ENCODE measurements around the gene NARS2. TPM values are rescaled to one million over a fixed set of nuclear protein-coding genes. Genes with fewer than 3 reads are reported as not detected.

NARS2 gene
- total and polyA plus RNA-seq, 10 of the 15 experiments (the other 5 are each of a cell fraction or from before 2014, with no cell fraction given): 22.2 to 45.3 (median 36.3) TPM

GRCh38 chr11:78574386-78575381 is at the start of gene NARS2 (continued):
- TF ChIP-seq ZNF687 (IDR thresholded peaks at IDR 0.05) (peak; percentile 89), CREM (IDR thresholded peaks at IDR 0.05; ENCODE audit: low read depth) (peak; percentile 93), HCFC1 (IDR thresholded peaks at IDR 0.05; ENCODE audit: low read length) (peak; percentile 47; the same call in 1 of the 2 replicates), POLR2AphosphoS2 (IDR thresholded peaks at IDR 0.05; ENCODE audit: low read depth, low read length) (peak; percentile 78; the same call in 1 of the 2 replicates), MXI1 (IDR thresholded peaks at IDR 0.05; ENCODE audit: low read depth, low read length) (peak; percentile 99), RUNX3 (IDR thresholded peaks at IDR 0.05; ENCODE audit: low read length) (peak; percentile 60; the same call in 1 of the 2 replicates), SPI1 (IDR thresholded peaks at IDR 0.05; ENCODE audit: borderline replicate concordance, insufficient read depth, low read depth, low read length) (0 out of 2 replicates have a peak, but pooled peaks have one; percentile 19), IKZF2 (IDR thresholded peaks at IDR 0.05) (peak; percentile 10 to 11; a peak in 1 of 4 replicates), POLR2A (IDR thresholded peaks at IDR 0.05; ENCODE audit: low read depth, low read length) (peak; percentile 89), JUNB (IDR thresholded peaks at IDR 0.05) (no peak), RELA (IDR thresholded peaks at IDR 0.05; ENCODE audit: borderline replicate concordance, partially characterized antibody) (peak; percentile 34), MEF2B (IDR thresholded peaks at IDR 0.05; ENCODE audit: partially characterized antibody, poor library complexity, severe bottlenecking) (no peak), RFX5 (IDR thresholded peaks at IDR 0.05; ENCODE audit: low read depth, low read length) (no peak), BMI1 (IDR thresholded peaks at IDR 0.05; ENCODE audit: borderline replicate concordance) (no peak), ZSCAN29 (IDR thresholded peaks at IDR 0.05) (no peak), ZNF592 (IDR thresholded peaks at IDR 0.05) (no peak), POLR2AphosphoS5 (IDR thresholded peaks at IDR 0.05; ENCODE audit: low read length) (peak; percentile 83), BACH1 (IDR thresholded peaks at IDR 0.05; ENCODE audit: borderline replicate concordance) (peak; percentile 65; the same call in 1 of the 2 replicates), HDGF (IDR thresholded peaks at IDR 0.05) (0 out of 2 replicates have a peak, but pooled peaks have one; percentile 30), LARP7 (IDR thresholded peaks at IDR 0.05) (peak; percentile 73; the same call in 1 of the 2 replicates), PKNOX1 (IDR thresholded peaks at IDR 0.05) (peak; percentile 22; the same call in 1 of the 2 replicates), NR2F1 (conservative IDR thresholded peaks at IDR 0.05) (no peak)
